H1 (cell line): ENCODE data around the gene SLC12A2. TPM values are rescaled to one million over a fixed set of nuclear protein-coding genes. Genes with fewer than 3 reads are reported as not detected.

ENCODE experiments used
- KDM1A ChIP-seq: fragments of 200-600, 300-600 bp; sonication (generic); IDR thresholded peaks from 2 replicates; pipeline ENCODE4 v1.7.1; 2016; ENCODE audit warnings: mild to moderate bottlenecking, low read length, borderline replicate concordance
- polyA plus RNA-seq, 7 experiments: library from polyadenylated mRNA; depleted of rRNA in 3 of 7; stranded (reverse) in 5 of 7; unstranded in 2 of 7; fragments of >200 nt in 5 of 7; fragments of 200-250 nt in 2 of 7; gene quantifications; 1 replicate in 5 of 7; 2 replicates in 1 of 7; 4 replicates in 1 of 7; pipeline versions ENCODE4 v1.2.1 to v1.2.3, GENCODE V29; 2011 to 2013; ENCODE audit warnings: missing spikeins in 2 of 7, mixed read lengths in 2 of 7
- total RNA-seq: library from RNA; stranded (reverse); fragmentation: NEBNext Ultra II Directional; extraction: Animal tissue kit (Norgen Biotek cat#: 25700); gene quantifications from 2 replicates; pipeline ENCODE4 v1.2.1, GENCODE V29; 2021

The SLC12A2 gene
- total and polyA plus RNA-seq, 2 of the 8 experiments (the other 6 are each of a cell fraction or from before 2014, with no cell fraction given), result 2.6 to 16.2 TPM

GRCh38 chr5:128212191-128212806 lies 128.7 kb downstream of the SLC12A2 start (continued):
- TF ChIP-seq KDM1A, result no peak
